ENCODE results near the gene ALS2. TPM values are rescaled to one million over a fixed set of nuclear protein-coding genes. Genes with fewer than 3 reads are reported as not detected.
"Not testable (repeated sequence)": the region's sequence is repeated elsewhere in the genome, so short reads cannot be mapped to it uniquely, and the experiment has no call there.

Gene ALS2
- total RNA-seq, 1 experiment from 2014 or later: 28.1 TPM

GRCh38 chr2:201671205-201671604 lies 109.5 kb downstream of the ALS2 start:
- H2AFZ ChIP-seq (ENCODE audit: low read depth, low read length, poor library complexity, severe bottlenecking); H3K4me2 ChIP-seq (ENCODE audit: low read length); H3K4me3 ChIP-seq (replicated peaks in 1 of 2; ENCODE audit: low read depth in 1 of 2, low read length in 2 of 2); H4K20me1 ChIP-seq (ENCODE audit: insufficient read depth); RAD21 ChIA-PET (ENCODE audit: low non-redundant PET in 1 of 2, low total read pairs in 2 of 2, uncharacterized antibody in 2 of 2, unreplicated experiment in 2 of 2); H3K36me3 ChIP-seq (ENCODE audit: control insufficient read depth in 1 of 2, insufficient read depth in 2 of 2, low read length in 2 of 2); BruUV-seq (replicated peaks); DNase-seq (ENCODE audit: low read depth, low spot score); H3K9ac ChIP-seq (ENCODE audit: low read length); H3K9me3 ChIP-seq (ENCODE audit: control insufficient read depth in 1 of 2, insufficient read depth in 1 of 2, low read depth in 1 of 2, low read length in 2 of 2); CTCF ChIA-PET; POLR2A ChIA-PET; H3K27me3 ChIP-seq (ENCODE audit: insufficient read depth, low read length); H3K79me2 ChIP-seq (ENCODE audit: insufficient read depth, low read length); H3K27ac ChIP-seq (ENCODE audit: low read depth, low read length); intact Hi-C loops (cut with micrococcal nuclease); H3K4me1 ChIP-seq (ENCODE audit: control insufficient read depth in 1 of 2, insufficient read depth in 2 of 2, low read length in 2 of 2); H3K9me2 ChIP-seq (ENCODE audit: insufficient read depth); ATAC-seq: not testable (repeated sequence)

- Histone ChIP-seq H3K36me3 (ENCODE audit: control insufficient read depth in 1 of 2, insufficient read depth in 2 of 2, low read length in 2 of 2) (no peaks in the 10 kb centered on the region), H3K27me3 (ENCODE audit: insufficient read depth, low read length) (no peaks in the 10 kb centered on the region), H3K79me2 (ENCODE audit: insufficient read depth, low read length) (no peaks in the 10 kb centered on the region), H4K20me1 (ENCODE audit: insufficient read depth) (no peaks in the 10 kb centered on the region), H2AFZ (ENCODE audit: low read depth, low read length, poor library complexity, severe bottlenecking) (no peak overlapping the region), H3K9me3 (ENCODE audit: control insufficient read depth in 1 of 2, insufficient read depth in 1 of 2, low read depth in 1 of 2, low read length in 2 of 2) (no peaks in the 10 kb centered on the region), H3K4me1 (ENCODE audit: control insufficient read depth in 1 of 2, insufficient read depth in 2 of 2, low read length in 2 of 2) (no peaks in the 10 kb centered on the region), H3K4me3 (replicated peaks in 1 of 2; ENCODE audit: low read depth in 1 of 2, low read length in 2 of 2) (no peak overlapping the region), H3K27ac (ENCODE audit: low read depth, low read length) (no peak overlapping the region), H3K9me2 (ENCODE audit: insufficient read depth) (no peaks in the 10 kb centered on the region), H3K4me2 (ENCODE audit: low read length) (no peak overlapping the region), H3K9ac (ENCODE audit: low read length) (no peak overlapping the region)
- intact Hi-C loops (cut with micrococcal nuclease): loop anchor here (5.0 kb wide), 1 partner anchor 507 kb away; no protein-coding TSS in a partner anchor
- no peak for ATAC-seq
- ChIA-PET RAD21 (ENCODE audit: low non-redundant PET in 1 of 2, low total read pairs in 2 of 2, uncharacterized antibody in 2 of 2, unreplicated experiment in 2 of 2) (no interaction called here), CTCF (no interaction called here), POLR2A (no interaction called here)
- BruUV-seq (replicated peaks): no TSS peak
- no peak for DNase-seq (ENCODE audit: low read depth, low spot score)
- no peak for TF ChIP-seq POLR2A (IDR thresholded peaks at IDR 0.05; ENCODE audit: borderline replicate concordance, extremely low read depth, insufficient read depth, insufficient read length)
Observed at GRCh38 chr2:201669865-201670264, 110.9 kb downstream of the ALS2 start.

- Histone ChIP-seq H3K27me3 (ENCODE audit: insufficient read depth, low read length) (no peaks in the 10 kb centered on the region), H3K9ac (ENCODE audit: low read length) (no peak overlapping the region), H3K9me3 (ENCODE audit: control insufficient read depth in 1 of 2, insufficient read depth in 1 of 2, low read depth in 1 of 2, low read length in 2 of 2) (no peaks in the 10 kb centered on the region), H3K4me1 (ENCODE audit: control insufficient read depth in 1 of 2, insufficient read depth in 2 of 2, low read length in 2 of 2) (no peaks in the 10 kb centered on the region), H3K4me2 (ENCODE audit: low read length) (no peak overlapping the region), H2AFZ (ENCODE audit: low read depth, low read length, poor library complexity, severe bottlenecking) (no peak overlapping the region), H3K9me2 (ENCODE audit: insufficient read depth) (no peaks in the 10 kb centered on the region), H3K27ac (ENCODE audit: low read depth, low read length) (no peak overlapping the region), H3K36me3 (ENCODE audit: control insufficient read depth in 1 of 2, insufficient read depth in 2 of 2, low read length in 2 of 2) (no peaks in the 10 kb centered on the region), H3K79me2 (ENCODE audit: insufficient read depth, low read length) (no peaks in the 10 kb centered on the region), H3K4me3 (replicated peaks in 1 of 2; ENCODE audit: low read depth in 1 of 2, low read length in 2 of 2) (no peak overlapping the region), H4K20me1 (ENCODE audit: insufficient read depth) (no peaks in the 10 kb centered on the region)
- POLR2A ChIA-PET: no interaction called here
- RAD21 ChIA-PET (ENCODE audit: low non-redundant PET in 1 of 2, low total read pairs in 2 of 2, uncharacterized antibody in 2 of 2, unreplicated experiment in 2 of 2): no interaction called here
- intact Hi-C loops (cut with micrococcal nuclease): loop anchor here (5.0 kb wide), 1 partner anchor 509 kb away; no protein-coding TSS in a partner anchor
- no peak for DNase-seq (ENCODE audit: low read depth, low spot score)
- TF ChIP-seq JUND (IDR thresholded peaks at IDR 0.05): no peak
- no peak for TF ChIP-seq SIN3A (IDR thresholded peaks at IDR 0.05; ENCODE audit: low read depth)
- TF ChIP-seq SRF (IDR thresholded peaks at IDR 0.05; ENCODE audit: low read depth): no peak
- CTCF ChIA-PET: no interaction called here
- no TSS peak for BruUV-seq (replicated peaks)
- ATAC-seq: no peak
Observed at GRCh38 chr2:201668402-201668910, 112.3 kb downstream of the ALS2 start.
